Fibroblast of skin of left biceps (primary cell): ENCODE data around the gene P2RY6.

ENCODE experiments used
- DNase-seq, 2 experiments: peaks; one replicate each; pipeline ENCODE4 v3.0.0-alpha.2; 2013; ENCODE audit warnings: low read depth in 2 of 2

The P2RY6 gene

DNA sequence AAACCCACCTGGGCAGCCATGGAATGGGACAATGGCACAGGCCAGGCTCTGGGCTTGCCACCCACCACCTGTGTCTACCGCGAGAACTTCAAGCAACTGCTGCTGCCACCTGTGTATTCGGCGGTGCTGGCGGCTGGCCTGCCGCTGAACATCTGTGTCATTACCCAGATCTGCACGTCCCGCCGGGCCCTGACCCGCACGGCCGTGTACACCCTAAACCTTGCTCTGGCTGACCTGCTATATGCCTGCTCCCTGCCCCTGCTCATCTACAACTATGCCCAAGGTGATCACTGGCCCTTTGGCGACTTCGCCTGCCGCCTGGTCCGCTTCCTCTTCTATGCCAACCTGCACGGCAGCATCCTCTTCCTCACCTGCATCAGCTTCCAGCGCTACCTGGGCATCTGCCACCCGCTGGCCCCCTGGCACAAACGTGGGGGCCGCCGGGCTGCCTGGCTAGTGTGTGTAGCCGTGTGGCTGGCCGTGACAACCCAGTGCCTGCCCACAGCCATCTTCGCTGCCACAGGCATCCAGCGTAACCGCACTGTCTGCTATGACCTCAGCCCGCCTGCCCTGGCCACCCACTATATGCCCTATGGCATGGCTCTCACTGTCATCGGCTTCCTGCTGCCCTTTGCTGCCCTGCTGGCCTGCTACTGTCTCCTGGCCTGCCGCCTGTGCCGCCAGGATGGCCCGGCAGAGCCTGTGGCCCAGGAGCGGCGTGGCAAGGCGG is 24.5 kb downstream of the P2RY6 start:
- DNase-seq: no peak

DNA sequence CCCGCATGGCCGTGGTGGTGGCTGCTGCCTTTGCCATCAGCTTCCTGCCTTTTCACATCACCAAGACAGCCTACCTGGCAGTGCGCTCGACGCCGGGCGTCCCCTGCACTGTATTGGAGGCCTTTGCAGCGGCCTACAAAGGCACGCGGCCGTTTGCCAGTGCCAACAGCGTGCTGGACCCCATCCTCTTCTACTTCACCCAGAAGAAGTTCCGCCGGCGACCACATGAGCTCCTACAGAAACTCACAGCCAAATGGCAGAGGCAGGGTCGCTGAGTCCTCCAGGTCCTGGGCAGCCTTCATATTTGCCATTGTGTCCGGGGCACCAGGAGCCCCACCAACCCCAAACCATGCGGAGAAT is 25.1 kb downstream of the P2RY6 start:
- DNase-seq: no peak

- DNase-seq: no peak
Observed at GRCh38 chr11:73297702-73298101, 25.6 kb downstream of the P2RY6 start.

GRCh38 chr11:73298233-73298632 is 26.1 kb downstream of the P2RY6 start:
- no peak for DNase-seq

GRCh38 chr11:73299751-73300150 is 27.6 kb downstream of the P2RY6 start:
- DNase-seq: no peak

- DNase-seq: no peak
Observed at GRCh38 chr11:73306069-73306841, 34.1 kb downstream of the P2RY6 start.

DNA sequence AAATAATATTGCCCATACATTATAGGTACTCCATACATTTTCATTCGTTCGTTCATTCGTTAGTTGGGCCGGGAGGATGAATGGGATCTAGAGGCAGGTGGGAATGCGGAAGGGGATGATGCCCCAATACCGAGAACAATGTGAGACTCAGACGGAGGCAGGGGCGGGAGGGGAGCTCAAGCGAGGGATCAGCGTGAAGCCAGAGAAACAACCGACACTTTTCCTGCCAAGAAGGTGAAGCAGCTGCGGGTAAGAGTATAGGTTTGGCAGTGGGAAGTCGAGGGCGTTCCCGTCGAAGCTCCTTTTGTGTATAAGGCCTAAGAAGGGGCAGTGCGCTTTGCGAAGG is 34.8 kb downstream of the P2RY6 start:
- no peak for DNase-seq

GRCh38 chr11:73307323-73308002 is 35.3 kb downstream of the P2RY6 start:
- DNase-seq: peak; percentile 95 to 96

DNA sequence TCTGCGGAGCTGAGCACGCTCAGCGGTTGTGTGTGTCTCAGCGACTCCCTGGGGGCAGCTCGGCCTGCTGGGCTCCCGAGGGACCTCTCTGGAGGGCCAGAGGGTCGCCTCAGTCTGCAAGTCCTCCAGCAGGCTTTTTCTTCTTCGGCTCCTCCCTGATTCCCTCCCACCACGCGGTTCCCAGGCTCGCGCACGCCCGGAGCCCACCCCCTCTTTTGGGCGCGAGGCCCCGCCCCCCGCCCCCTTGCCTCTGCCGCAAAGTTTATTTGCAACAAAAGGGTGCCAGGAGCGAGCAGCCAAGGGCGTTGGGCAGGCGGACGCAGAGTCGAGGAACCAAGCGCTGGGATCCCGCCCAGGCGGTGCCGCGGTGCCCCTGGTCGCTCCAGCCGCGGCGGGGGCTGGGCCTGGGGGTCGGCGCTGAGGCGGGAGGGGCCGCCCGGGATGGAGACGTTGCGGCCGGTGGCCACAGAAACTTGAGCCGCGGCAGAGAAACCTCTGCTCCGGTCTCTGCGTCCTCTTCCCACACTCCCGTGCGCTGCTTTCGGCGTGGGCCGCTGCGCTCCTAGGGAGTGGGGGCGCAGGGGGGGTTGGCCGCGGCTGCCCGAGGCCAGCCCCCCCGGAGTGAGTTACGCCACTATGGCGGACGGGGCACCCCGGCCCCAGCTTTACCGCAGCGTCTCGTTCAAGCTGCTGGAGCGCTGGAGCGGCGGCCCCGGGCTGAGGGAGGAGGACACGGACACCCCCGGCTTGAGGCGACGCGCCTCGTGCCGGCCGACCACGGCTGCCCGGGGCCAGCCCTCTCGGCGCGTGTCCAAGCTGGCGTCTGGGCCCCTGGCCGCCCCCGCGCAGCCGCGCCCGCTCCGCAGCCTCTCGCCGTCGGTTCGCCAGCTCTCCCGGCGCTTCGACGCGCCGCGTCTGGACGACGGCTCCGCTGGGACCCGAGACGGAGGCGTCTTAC is 36.1 kb downstream of the P2RY6 start, which contains the start of gene ARHGEF17:
Gene ARHGEF17 (plus strand): TSS at position 274 of the 958 bp plus-strand sequence. CDS start 363 bp downstream, at position 637.
- DNase-seq: no peak

DNA sequence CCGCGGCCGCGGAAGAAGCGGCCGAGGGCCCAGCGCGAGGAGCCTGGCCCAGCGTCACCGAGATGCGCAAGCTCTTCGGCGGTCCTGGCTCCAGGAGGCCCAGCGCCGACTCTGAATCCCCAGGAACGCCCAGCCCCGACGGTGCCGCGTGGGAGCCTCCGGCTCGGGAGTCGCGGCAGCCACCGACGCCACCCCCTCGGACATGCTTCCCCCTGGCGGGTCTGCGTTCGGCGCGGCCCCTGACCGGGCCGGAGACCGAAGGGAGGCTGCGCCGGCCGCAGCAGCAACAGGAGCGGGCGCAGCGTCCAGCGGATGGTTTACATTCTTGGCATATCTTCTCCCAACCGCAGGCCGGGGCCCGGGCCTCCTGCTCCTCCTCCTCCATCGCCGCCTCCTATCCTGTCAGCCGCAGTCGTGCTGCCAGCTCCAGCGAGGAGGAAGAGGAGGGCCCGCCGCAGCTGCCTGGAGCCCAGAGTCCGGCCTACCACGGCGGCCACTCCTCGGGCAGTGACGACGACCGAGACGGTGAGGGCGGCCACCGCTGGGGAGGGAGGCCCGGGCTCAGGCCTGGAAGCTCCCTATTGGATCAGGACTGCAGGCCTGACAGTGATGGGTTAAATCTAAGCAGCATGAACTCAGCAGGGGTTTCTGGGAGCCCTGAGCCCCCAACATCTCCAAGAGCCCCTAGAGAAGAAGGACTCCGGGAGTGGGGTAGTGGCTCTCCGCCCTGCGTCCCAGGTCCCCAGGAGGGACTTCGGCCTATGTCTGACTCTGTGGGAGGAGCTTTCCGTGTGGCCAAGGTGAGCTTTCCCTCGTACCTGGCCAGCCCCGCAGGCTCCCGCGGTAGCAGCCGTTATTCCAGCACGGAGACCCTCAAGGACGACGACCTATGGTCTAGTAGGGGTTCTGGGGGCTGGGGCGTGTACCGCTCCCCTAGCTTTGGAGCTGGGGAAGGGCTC is 37.1 kb downstream of the P2RY6 start:
- peak; percentile 88 for DNase-seq

- DNase-seq: no peak
Observed at GRCh38 chr11:73310076-73310475, 37.9 kb downstream of the P2RY6 start.

DNA sequence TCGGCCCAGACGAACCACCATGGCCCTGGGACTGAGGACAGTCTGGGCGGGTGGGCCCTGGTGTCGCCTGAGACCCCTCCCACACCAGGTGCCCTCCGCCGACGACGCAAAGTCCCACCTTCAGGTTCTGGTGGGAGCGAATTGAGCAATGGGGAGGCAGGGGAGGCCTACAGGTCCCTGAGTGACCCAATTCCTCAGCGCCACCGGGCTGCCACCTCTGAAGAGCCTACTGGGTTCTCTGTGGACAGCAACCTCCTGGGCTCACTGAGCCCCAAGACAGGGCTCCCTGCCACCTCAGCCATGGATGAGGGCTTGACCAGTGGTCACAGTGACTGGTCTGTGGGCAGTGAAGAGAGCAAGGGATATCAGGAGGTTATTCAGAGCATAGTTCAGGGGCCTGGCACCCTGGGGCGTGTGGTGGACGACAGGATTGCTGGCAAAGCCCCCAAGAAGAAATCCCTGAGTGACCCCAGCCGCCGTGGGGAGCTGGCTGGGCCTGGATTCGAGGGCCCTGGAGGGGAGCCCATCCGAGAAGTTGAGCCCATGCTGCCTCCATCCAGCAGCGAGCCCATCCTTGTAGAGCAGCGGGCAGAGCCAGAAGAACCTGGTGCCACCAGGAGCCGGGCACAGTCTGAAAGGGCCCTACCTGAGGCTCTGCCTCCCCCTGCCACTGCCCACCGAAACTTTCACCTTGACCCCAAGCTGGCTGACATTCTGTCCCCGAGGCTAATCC is 38.7 kb downstream of the P2RY6 start:
- DNase-seq: no peak

DNA sequence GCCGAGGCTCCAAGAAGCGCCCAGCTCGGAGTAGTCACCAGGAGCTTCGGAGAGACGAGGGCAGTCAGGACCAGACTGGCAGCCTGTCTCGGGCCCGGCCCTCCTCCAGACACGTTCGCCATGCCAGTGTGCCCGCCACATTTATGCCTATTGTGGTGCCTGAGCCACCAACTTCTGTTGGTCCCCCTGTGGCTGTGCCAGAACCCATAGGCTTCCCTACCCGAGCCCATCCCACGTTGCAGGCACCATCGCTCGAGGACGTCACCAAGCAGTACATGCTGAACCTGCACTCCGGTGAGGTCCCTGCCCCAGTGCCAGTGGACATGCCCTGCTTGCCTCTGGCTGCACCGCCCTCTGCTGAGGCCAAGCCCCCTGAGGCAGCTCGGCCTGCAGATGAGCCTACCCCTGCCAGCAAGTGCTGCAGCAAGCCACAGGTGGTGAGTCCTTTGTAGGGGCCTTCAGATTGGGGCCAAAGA is 39.3 kb downstream of the P2RY6 start:
- DNase-seq: no peak

DNA sequence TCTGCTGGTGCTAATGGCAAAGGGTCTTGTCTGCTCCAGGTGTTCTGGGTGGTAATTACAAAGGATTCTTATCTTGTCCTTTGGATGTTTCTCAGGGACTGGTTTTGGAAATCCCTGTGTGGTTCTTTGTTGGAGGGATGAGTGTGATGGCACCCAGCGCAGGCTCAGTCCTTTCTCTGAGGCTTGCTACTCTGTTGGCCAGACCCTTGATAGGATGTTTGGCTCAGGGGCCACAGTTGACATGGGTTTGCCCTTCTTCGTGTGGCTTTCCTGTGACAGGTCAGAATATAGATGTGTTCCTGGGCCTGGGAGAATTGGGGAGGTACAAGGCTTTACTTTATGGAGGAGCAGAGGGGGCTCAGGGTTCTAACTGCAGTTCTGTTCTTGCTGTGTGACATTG is 39.9 kb downstream of the P2RY6 start:
- no peak for DNase-seq

DNA sequence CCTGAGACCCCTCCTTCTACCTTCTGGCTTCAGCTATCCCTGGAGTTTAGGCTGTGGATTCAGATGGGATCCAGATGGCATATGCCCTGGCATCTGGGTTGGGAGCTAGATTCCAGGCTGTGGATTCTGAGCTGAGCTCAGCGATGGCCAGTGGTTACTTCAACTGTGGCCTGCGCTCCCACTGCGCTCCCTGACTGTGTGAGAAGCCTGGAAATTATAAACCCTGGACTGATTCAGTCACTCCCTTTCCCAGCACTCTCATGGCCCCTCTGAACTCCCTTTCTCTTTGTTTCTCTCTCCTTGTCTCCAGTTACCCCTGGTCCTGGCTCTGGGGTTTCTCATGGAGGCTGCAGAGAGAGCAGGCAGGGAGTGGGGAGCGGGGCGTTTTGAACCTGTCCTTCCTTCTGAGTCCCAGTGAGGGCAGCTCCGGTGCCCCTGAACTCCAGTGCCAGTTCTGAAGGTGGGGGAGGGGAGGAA is 40.8 kb downstream of the P2RY6 start:
- DNase-seq: no peak

DNA sequence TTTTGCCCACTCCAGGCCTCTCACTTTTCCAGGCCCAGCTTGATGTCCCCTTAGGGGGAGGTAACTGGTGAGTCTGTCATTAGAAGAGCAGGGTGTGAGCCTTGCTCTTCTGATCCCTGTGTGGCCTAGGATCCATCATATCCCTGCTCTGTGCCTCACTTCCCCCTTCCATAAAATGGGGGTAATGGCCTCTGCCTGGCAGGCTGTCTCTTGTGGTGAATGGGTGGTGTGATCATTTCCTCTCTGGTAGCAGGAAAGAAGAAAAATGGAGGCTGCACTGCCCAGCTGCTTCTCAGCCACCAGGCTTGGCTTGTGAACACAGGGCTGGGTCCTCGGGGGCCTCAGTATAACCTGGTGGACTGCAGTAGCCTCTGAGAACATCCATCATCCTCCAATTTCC is 41.5 kb downstream of the P2RY6 start:
- no peak for DNase-seq

DNA sequence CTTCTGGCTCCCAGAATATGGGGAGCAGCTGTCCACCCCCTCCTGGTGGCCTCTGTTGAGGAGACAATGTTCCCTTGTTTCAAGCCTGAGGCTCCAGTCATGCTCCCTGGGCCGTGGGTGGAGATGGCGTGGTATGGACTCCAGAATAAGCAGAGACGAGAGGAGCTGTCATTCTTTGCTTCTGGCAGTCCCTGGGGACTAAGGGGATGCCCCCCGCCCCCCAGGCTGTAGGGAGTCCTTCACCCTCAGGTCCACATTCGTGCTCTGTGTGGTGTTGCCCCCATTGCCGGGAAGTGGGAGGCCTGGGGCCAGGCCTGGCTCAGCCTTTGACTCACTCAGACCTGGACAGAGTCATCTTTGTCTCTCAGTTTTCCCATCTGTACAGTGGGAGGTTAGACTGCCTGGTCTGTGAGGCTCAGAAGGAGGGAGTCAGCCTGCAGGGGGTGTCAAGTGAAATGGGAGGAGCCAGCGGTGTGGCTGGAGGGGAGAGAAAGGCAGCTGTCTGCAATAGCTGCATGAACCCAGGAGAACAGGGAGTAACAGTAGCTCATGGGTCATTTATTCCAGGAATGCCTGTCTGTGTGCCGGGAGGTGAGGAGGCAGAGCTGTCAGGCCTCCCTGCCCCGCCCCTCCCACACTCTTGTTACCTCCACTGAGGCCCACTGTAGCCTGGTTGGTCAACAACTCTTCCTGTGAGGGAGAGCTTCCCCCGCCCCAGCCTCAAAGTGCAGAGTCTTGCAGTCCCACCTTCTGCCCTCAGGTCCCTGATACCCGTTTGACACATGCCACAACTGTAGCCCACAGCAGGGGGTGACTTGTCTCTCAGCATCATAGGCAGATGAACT is 42.2 kb downstream of the P2RY6 start:
- no peak for DNase-seq

DNA sequence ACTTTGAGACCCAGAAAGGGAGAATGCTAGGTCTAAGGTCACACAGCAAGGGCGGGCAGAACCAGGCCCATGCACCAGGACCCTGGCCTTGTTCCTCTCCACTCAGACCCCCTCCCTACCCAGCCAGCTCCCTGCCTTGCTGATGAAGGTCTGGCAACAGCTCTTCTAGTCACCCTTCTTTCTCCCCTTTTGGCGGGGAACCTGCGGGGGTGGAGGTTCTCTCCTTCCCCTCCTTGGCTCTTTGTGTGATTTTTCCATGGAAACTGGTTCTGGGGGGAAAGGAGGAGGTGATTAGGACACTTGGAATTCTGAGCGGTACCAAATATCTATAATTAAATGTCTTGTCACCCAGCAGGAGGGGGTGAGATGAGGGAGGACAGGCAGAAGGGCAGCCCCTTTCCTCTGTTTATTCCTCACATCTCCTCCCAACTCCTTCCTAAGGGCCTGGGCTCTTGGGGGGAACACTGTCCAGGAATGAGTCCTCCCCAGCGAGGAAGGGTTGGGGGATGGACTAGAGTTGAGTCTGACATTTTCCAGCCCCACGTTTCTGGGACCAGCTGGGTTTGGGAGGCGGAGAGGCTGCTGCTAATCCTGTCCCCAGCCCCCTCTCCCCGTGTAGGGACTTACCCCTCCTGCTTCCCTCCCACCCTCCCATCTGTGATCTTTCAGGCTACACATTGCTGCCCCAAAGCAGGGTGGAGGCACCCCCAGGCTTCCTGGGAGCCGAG is 43.3 kb downstream of the P2RY6 start:
- no peak for DNase-seq
